ENCODE results near the gene CPNE2. TPM values are rescaled to one million over a fixed set of nuclear protein-coding genes. Genes with fewer than 3 reads are reported as not detected.
"Not testable (repeated sequence)": the region's sequence is repeated elsewhere in the genome, so short reads cannot be mapped to it uniquely, and the experiment has no call there.

Gene CPNE2
- polyA plus RNA-seq, 4 donors = 3.1 to 22.9 (median 11.5) TPM

GRCh38 chr16:57063189-57063588 lies 29.2 kb upstream of the CPNE2 start:
- not testable (repeated sequence) for DNase-seq

GRCh38 chr16:57064995-57065394 lies 27.4 kb upstream of the CPNE2 start:
- DNase-seq (no peak), FAIRE-seq (no peak)
- Histone ChIP-seq H3K9me3 (ENCODE audit: control insufficient read depth in 2 of 2, insufficient read depth in 1 of 2, low read depth in 1 of 2, low read length in 1 of 2) (no peaks in the 10 kb centered on the region), H3K36me3 (ENCODE audit: control insufficient read depth in 3 of 3, insufficient read depth in 2 of 3, low read depth in 1 of 3, low read length in 3 of 3) (peaks cover 0 to 8% (median 2%) of the 10 kb centered on the region in 3 donors), H3K27me3 (ENCODE audit: control insufficient read depth in 3 of 3, insufficient read depth in 3 of 3, low read length in 3 of 3) (peaks cover 0 to 3% (median 0%) of the 10 kb centered on the region in 3 donors), H3K4me1 (ENCODE audit: control insufficient read depth in 3 of 3, insufficient read depth in 2 of 3, low read depth in 1 of 3, low read length in 2 of 3) (no peaks in the 10 kb centered on the region), H3K4me3 (ENCODE audit: low read depth in 1 of 3, low read length in 3 of 3) (no peak overlapping the region), H3K27ac (ENCODE audit: low read depth in 1 of 3, low read length in 2 of 3) (no peak overlapping the region)
- WGBS, 3 donors = 89 to 96% (median 93%) methylated on average over 5 of the region's 5 CpGs

More at GRCh38 chr16:57063189-57063588, 29.2 kb upstream of the CPNE2 start:
- not testable (repeated sequence) for H3K27ac ChIP-seq (ENCODE audit: low read depth in 1 of 3, low read length in 2 of 3); H3K9me3 ChIP-seq (ENCODE audit: control insufficient read depth in 2 of 2, insufficient read depth in 1 of 2, low read depth in 1 of 2, low read length in 1 of 2); FAIRE-seq; H3K4me1 ChIP-seq (ENCODE audit: control insufficient read depth in 3 of 3, insufficient read depth in 2 of 3, low read depth in 1 of 3, low read length in 2 of 3); H3K36me3 ChIP-seq (ENCODE audit: control insufficient read depth in 3 of 3, insufficient read depth in 2 of 3, low read depth in 1 of 3, low read length in 3 of 3); H3K4me3 ChIP-seq (ENCODE audit: low read depth in 1 of 3, low read length in 3 of 3); H3K27me3 ChIP-seq (ENCODE audit: control insufficient read depth in 3 of 3, insufficient read depth in 3 of 3, low read length in 3 of 3)
- WGBS, 3 donors = 90 to 96% (median 94%) methylated on average over 8 of the region's 8 CpGs

- Histone ChIP-seq H3K27ac (ENCODE audit: low read depth in 1 of 3, low read length in 2 of 3) (no peak overlapping the region), H3K4me1 (ENCODE audit: control insufficient read depth in 3 of 3, insufficient read depth in 2 of 3, low read depth in 1 of 3, low read length in 2 of 3) (no peaks in the 10 kb centered on the region), H3K9me3 (ENCODE audit: control insufficient read depth in 2 of 2, insufficient read depth in 1 of 2, low read depth in 1 of 2, low read length in 1 of 2) (no peaks in the 10 kb centered on the region), H3K36me3 (ENCODE audit: control insufficient read depth in 3 of 3, insufficient read depth in 2 of 3, low read depth in 1 of 3, low read length in 3 of 3) (peaks cover 0 to 4% (median 2%) of the 10 kb centered on the region in 3 donors), H3K4me3 (ENCODE audit: low read depth in 1 of 3, low read length in 3 of 3) (no peak overlapping the region), H3K27me3 (ENCODE audit: control insufficient read depth in 3 of 3, insufficient read depth in 3 of 3, low read length in 3 of 3) (peaks cover 0 to 3% (median 0%) of the 10 kb centered on the region in 3 donors)
- WGBS, 3 donors = 83 to 96% (median 95%) methylated on average over 4 of the region's 4 CpGs
- DNase-seq (no peak), FAIRE-seq (no peak)
Measured at GRCh38 chr16:57066625-57067024, 25.8 kb upstream of the CPNE2 start.

GRCh38 chr16:57067347-57067746 lies 25.0 kb upstream of the CPNE2 start:
- H3K9me3 ChIP-seq (ENCODE audit: control insufficient read depth in 2 of 2, insufficient read depth in 1 of 2, low read depth in 1 of 2, low read length in 1 of 2) = no peaks in the 10 kb centered on the region
- no peak for FAIRE-seq

GRCh38 chr16:57069053-57069452 lies 23.3 kb upstream of the CPNE2 start:
- H3K27ac ChIP-seq (ENCODE audit: low read depth in 1 of 3, low read length in 2 of 3) = no peak overlapping the region
- 93 to 95% (median 95%) methylated on average over 7 of the region's 7 CpGs for WGBS, 3 donors
- no peaks in the 10 kb centered on the region for H3K4me1 ChIP-seq (ENCODE audit: control insufficient read depth in 3 of 3, insufficient read depth in 2 of 3, low read depth in 1 of 3, low read length in 2 of 3)
- peaks cover 0 to 3% (median 0%) of the 10 kb centered on the region in 3 donors for H3K27me3 ChIP-seq (ENCODE audit: control insufficient read depth in 3 of 3, insufficient read depth in 3 of 3, low read length in 3 of 3)
- H3K4me3 ChIP-seq (ENCODE audit: low read depth in 1 of 3, low read length in 3 of 3) = no peak overlapping the region
- peaks cover 2 to 7% (median 4%) of the 10 kb centered on the region in 3 donors for H3K36me3 ChIP-seq (ENCODE audit: control insufficient read depth in 3 of 3, insufficient read depth in 2 of 3, low read depth in 1 of 3, low read length in 3 of 3)
- DNase-seq (no peak), FAIRE-seq (no peak)
- H3K9me3 ChIP-seq (ENCODE audit: control insufficient read depth in 2 of 2, insufficient read depth in 1 of 2, low read depth in 1 of 2, low read length in 1 of 2) = no peaks in the 10 kb centered on the region

More at GRCh38 chr16:57067347-57067746, 25.0 kb upstream of the CPNE2 start:
- no peak for DNase-seq
- Histone ChIP-seq H3K27me3 (ENCODE audit: control insufficient read depth in 3 of 3, insufficient read depth in 3 of 3, low read length in 3 of 3) (peaks cover 0 to 3% (median 0%) of the 10 kb centered on the region in 3 donors), H3K4me1 (ENCODE audit: control insufficient read depth in 3 of 3, insufficient read depth in 2 of 3, low read depth in 1 of 3, low read length in 2 of 3) (no peaks in the 10 kb centered on the region), H3K27ac (ENCODE audit: low read depth in 1 of 3, low read length in 2 of 3) (no peak overlapping the region), H3K4me3 (ENCODE audit: low read depth in 1 of 3, low read length in 3 of 3) (no peak overlapping the region), H3K36me3 (ENCODE audit: control insufficient read depth in 3 of 3, insufficient read depth in 2 of 3, low read depth in 1 of 3, low read length in 3 of 3) (peaks cover 0 to 7% (median 2%) of the 10 kb centered on the region in 3 donors)
- 91 to 99% (median 97%) methylated on average over 3 of the region's 3 CpGs for WGBS, 3 donors

GRCh38 chr16:57069635-57070370 lies 22.6 kb upstream of the CPNE2 start:
- 76 to 81% (median 76%) methylated on average over 8 of the region's 8 CpGs for WGBS, 3 donors
- no peak overlapping the region for H3K27ac ChIP-seq (ENCODE audit: low read depth in 1 of 3, low read length in 2 of 3)
- peaks cover 5 to 7% (median 6%) of the 10 kb centered on the region in 3 donors for H3K36me3 ChIP-seq (ENCODE audit: control insufficient read depth in 3 of 3, insufficient read depth in 2 of 3, low read depth in 1 of 3, low read length in 3 of 3)
- H3K4me1 ChIP-seq (ENCODE audit: control insufficient read depth in 3 of 3, insufficient read depth in 2 of 3, low read depth in 1 of 3, low read length in 2 of 3) = no peaks in the 10 kb centered on the region
- no peak overlapping the region for H3K4me3 ChIP-seq (ENCODE audit: low read depth in 1 of 3, low read length in 3 of 3)
- no peaks in the 10 kb centered on the region for H3K9me3 ChIP-seq (ENCODE audit: control insufficient read depth in 2 of 2, insufficient read depth in 1 of 2, low read depth in 1 of 2, low read length in 1 of 2)
- peaks cover 0 to 3% (median 0%) of the 10 kb centered on the region in 3 donors for H3K27me3 ChIP-seq (ENCODE audit: control insufficient read depth in 3 of 3, insufficient read depth in 3 of 3, low read length in 3 of 3)
- DNase-seq (no peak), FAIRE-seq (no peak)

GRCh38 chr16:57070424-57070823 lies 22.0 kb upstream of the CPNE2 start:
- H3K4me3 ChIP-seq (ENCODE audit: low read depth in 1 of 3, low read length in 3 of 3) = no peak overlapping the region
- 93 to 100% (median 98%) methylated on average over 2 of the region's 2 CpGs for WGBS, 3 donors
- H3K4me1 ChIP-seq (ENCODE audit: control insufficient read depth in 3 of 3, insufficient read depth in 2 of 3, low read depth in 1 of 3, low read length in 2 of 3) = no peaks in the 10 kb centered on the region
- no peaks in the 10 kb centered on the region for H3K9me3 ChIP-seq (ENCODE audit: control insufficient read depth in 2 of 2, insufficient read depth in 1 of 2, low read depth in 1 of 2, low read length in 1 of 2)
- no peak for FAIRE-seq
- peaks cover 6 to 7% (median 7%) of the 10 kb centered on the region in 3 donors for H3K36me3 ChIP-seq (ENCODE audit: control insufficient read depth in 3 of 3, insufficient read depth in 2 of 3, low read depth in 1 of 3, low read length in 3 of 3)
- H3K27ac ChIP-seq (ENCODE audit: low read depth in 1 of 3, low read length in 2 of 3) = no peak overlapping the region
- peaks cover 0 to 3% (median 0%) of the 10 kb centered on the region in 3 donors for H3K27me3 ChIP-seq (ENCODE audit: control insufficient read depth in 3 of 3, insufficient read depth in 3 of 3, low read length in 3 of 3)
- DNase-seq = no peak

GRCh38 chr16:57071081-57071732 lies 21.2 kb upstream of the CPNE2 start:
- H3K27ac ChIP-seq (ENCODE audit: low read depth in 1 of 3, low read length in 2 of 3); H3K9me3 ChIP-seq (ENCODE audit: control insufficient read depth in 2 of 2, insufficient read depth in 1 of 2, low read depth in 1 of 2, low read length in 1 of 2); H3K27me3 ChIP-seq (ENCODE audit: control insufficient read depth in 3 of 3, insufficient read depth in 3 of 3, low read length in 3 of 3); DNase-seq; FAIRE-seq; H3K4me1 ChIP-seq (ENCODE audit: control insufficient read depth in 3 of 3, insufficient read depth in 2 of 3, low read depth in 1 of 3, low read length in 2 of 3); H3K4me3 ChIP-seq (ENCODE audit: low read depth in 1 of 3, low read length in 3 of 3); H3K36me3 ChIP-seq (ENCODE audit: control insufficient read depth in 3 of 3, insufficient read depth in 2 of 3, low read depth in 1 of 3, low read length in 3 of 3): not testable (repeated sequence)
- WGBS, 3 donors = 71 to 88% (median 78%) methylated on average over 4 of the region's 4 CpGs
